Fibroblast of pulmonary artery (primary cell): ENCODE results near the gene CHIT1.

Source experiments
- DNase-seq: peaks from one replicate; pipeline ENCODE4 v3.0.0-alpha.2; 2010; ENCODE audit warnings: low read depth
- H3K4me3 ChIP-seq: replicated peaks from 2 replicates; pipeline ENCODE4 v1.5.1; 2011; ENCODE audit warnings: low read depth, mild to moderate bottlenecking, control low read depth, low read length, moderate library complexity
- CTCF ChIP-seq: IDR thresholded peaks from 2 replicates; pipeline ENCODE4 v1.5.1; 2011; ENCODE audit warnings: mild to moderate bottlenecking, control low read depth, low read length, inconsistent platforms; ENCODE audit errors: missing control alignments

Gene CHIT1

GRCh38 chr1:203167913-203168200 is 61.6 kb downstream of the CHIT1 start:
- no peak for TF ChIP-seq CTCF
- no peak overlapping the region for H3K4me3 ChIP-seq
- DNase-seq, result no peak

GRCh38 chr1:203167026-203167912 is 62.2 kb downstream of the CHIT1 start:
- no peak for TF ChIP-seq CTCF
- no peak for DNase-seq
- H3K4me3 ChIP-seq, result no peak overlapping the region

- no peak overlapping the region for H3K4me3 ChIP-seq
- no peak for TF ChIP-seq CTCF
- DNase-seq, result no peak
These were observed 63.1 kb downstream of the CHIT1 start for GRCh38 chr1:203166192-203166940.
